Glutamatergic neuron (in vitro differentiated cells): ENCODE results near the gene SREBF2. TPM values are rescaled to one million over a fixed set of nuclear protein-coding genes. Genes with fewer than 3 reads are reported as not detected.
A peak's percentile ranks its signal among the peaks of the same experiment; 100 is the strongest.

ENCODE experiments used
- DNase-seq: peaks from one replicate; pipeline ENCODE4 v3.0.0; 2022
- H3K27ac Mint-ChIP-seq: one replicate; pipeline ENCODE4 v1.8.0; 2020; ENCODE audit warnings: mild to moderate bottlenecking, mixed read lengths, inconsistent platforms; ENCODE audit not compliant: unreplicated experiment
- H3K27me3 Mint-ChIP-seq: one replicate; pipeline ENCODE4 v1.8.0; 2020; ENCODE audit warnings: mild to moderate bottlenecking, moderate library complexity, mixed read lengths, inconsistent platforms; ENCODE audit not compliant: unreplicated experiment
- H3K36me3 Mint-ChIP-seq: one replicate; pipeline ENCODE4 v1.8.0; 2020; ENCODE audit warnings: mild to moderate bottlenecking, mixed read lengths, inconsistent platforms; ENCODE audit not compliant: unreplicated experiment
- H3K4me1 Mint-ChIP-seq: one replicate; pipeline ENCODE4 v1.8.0; 2020; ENCODE audit warnings: mild to moderate bottlenecking, low read depth, mixed read lengths, inconsistent platforms; ENCODE audit not compliant: unreplicated experiment
- H3K4me3 Mint-ChIP-seq: one replicate; pipeline ENCODE4 v1.8.0; 2020; ENCODE audit warnings: mild to moderate bottlenecking, mixed read lengths, inconsistent platforms; ENCODE audit not compliant: unreplicated experiment
- H3K9me3 Mint-ChIP-seq: one replicate; pipeline ENCODE4 v1.8.0; 2020; ENCODE audit warnings: mild to moderate bottlenecking, moderate library complexity, mixed read lengths, inconsistent platforms; ENCODE audit not compliant: unreplicated experiment
- total RNA-seq: library from RNA; stranded (reverse); fragmentation: NEBNext Ultra II Directional; extraction: Animal tissue kit (Norgen Biotek cat#: 25700); gene quantifications from one replicate; pipeline ENCODE4 v1.2.1, GENCODE V29; 2021; ENCODE audit not compliant: unreplicated experiment
- TF ChIP-seq, protein P1 (sequence below): fragments of 200-600 bp; sonication (generic); IDR thresholded peaks from one replicate; pipeline ENCODE4 v1.5.0; 2021; ENCODE audit not compliant: partially characterized antibody, unreplicated experiment

Gene SREBF2
- total RNA-seq, 1 donor from 2014 or later = 291 TPM

GRCh38 chr22:41913842-41914534 is 81.1 kb downstream of the SREBF2 start:
- TF ChIP-seq, protein P1, sequence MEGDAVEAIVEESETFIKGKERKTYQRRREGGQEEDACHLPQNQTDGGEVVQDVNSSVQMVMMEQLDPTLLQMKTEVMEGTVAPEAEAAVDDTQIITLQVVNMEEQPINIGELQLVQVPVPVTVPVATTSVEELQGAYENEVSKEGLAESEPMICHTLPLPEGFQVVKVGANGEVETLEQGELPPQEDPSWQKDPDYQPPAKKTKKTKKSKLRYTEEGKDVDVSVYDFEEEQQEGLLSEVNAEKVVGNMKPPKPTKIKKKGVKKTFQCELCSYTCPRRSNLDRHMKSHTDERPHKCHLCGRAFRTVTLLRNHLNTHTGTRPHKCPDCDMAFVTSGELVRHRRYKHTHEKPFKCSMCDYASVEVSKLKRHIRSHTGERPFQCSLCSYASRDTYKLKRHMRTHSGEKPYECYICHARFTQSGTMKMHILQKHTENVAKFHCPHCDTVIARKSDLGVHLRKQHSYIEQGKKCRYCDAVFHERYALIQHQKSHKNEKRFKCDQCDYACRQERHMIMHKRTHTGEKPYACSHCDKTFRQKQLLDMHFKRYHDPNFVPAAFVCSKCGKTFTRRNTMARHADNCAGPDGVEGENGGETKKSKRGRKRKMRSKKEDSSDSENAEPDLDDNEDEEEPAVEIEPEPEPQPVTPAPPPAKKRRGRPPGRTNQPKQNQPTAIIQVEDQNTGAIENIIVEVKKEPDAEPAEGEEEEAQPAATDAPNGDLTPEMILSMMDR = no peak
- Mint-ChIP-seq H3K9me3 (peaks cover 5% of the 10 kb centered on the region), H3K4me1 (peaks cover 4% of the 10 kb centered on the region), H3K4me3 (no peak overlapping the region), H3K27ac (no peak overlapping the region), H3K36me3 (no peaks in the 10 kb centered on the region), H3K27me3 (peaks cover 36% of the 10 kb centered on the region)
- peak; percentile 41 for DNase-seq

DNA sequence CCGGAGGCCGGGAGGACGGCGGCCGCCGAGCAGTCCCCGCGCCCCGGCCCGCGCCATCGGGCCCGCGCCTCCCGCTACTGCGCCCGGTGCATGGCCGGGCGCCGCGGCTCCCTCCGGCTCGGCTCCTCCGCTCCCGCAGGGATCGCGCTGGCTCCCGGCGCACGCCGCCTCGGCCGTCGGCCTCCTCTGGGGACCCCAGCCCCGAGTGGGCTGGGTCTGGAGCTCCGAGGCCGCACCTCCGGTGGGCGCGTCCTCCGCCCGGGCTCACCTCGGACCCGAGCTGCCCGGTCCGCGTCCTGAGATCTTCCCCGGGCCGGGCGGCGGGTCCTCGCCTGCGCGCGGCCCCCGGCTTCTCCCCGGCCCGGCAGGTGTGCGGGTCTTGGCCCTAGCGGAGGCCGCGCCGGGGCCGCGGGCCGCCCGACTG is 81.7 kb downstream of the SREBF2 start:
- H3K4me1 Mint-ChIP-seq = peaks cover 2% of the 10 kb centered on the region
- DNase-seq = no peak

DNA sequence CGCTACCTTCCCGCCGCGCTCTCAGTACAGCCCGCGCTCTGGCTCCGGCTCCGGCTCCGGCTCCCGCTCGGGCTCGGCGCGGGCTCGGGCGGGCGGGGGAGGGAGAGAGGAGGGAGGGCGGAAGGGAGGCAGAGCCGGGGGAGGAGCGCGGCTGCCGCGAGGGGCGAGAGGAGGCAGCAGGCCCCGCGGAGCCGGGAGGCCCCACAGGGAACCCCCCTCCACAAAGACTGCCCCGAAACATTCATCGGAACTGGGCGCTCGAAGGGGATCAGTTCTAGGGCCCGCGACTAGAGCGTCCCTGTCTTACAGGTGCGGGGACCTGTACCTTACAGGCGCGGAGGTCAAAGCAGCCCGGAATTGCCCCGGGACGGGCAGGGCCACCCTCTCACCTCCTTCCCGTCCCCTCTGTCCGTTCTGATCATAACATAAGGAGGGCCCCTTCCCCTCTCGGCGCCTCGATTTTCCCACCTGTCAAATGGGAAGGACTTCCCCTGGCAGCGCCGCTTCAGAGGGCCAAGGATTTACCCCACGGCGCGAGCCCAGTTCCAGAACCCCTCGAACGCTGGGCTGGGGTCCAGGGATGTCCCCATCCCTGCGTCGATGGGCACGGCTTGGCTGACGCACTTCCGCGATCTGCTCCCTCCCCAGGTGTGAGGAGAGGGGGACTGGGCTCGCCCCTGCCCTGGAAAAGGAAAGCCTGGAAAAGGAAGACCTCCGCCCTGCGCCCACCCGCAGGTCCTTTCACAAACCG is 82.3 kb downstream of the SREBF2 start, which contains the start of gene SHISA8:
SHISA8 (minus strand) TSS at position 40 of the 751 bp plus-strand sequence. CDS start 407 bp downstream, outside the sequence.
- peaks cover 5% of the 10 kb centered on the region for H3K9me3 Mint-ChIP-seq
- peaks cover 36% of the 10 kb centered on the region for H3K27me3 Mint-ChIP-seq
- TF ChIP-seq, protein P1 = no peak
- no peaks in the 10 kb centered on the region for H3K36me3 Mint-ChIP-seq
- H3K4me1 Mint-ChIP-seq = peaks cover 2% of the 10 kb centered on the region
- peak; percentile 68 for DNase-seq
- H3K4me3 Mint-ChIP-seq = peak within 1 kb of the TSS; percentile 59
- H3K27ac Mint-ChIP-seq = no peak within 1 kb of the TSS

More for the DNA sequence above, 81.7 kb downstream of the SREBF2 start:
- no peaks in the 10 kb centered on the region for H3K36me3 Mint-ChIP-seq
- H3K9me3 Mint-ChIP-seq = peaks cover 5% of the 10 kb centered on the region
- TF ChIP-seq, protein P1 = no peak
- no peak overlapping the region for H3K4me3 Mint-ChIP-seq
- H3K27ac Mint-ChIP-seq = no peak overlapping the region
- H3K27me3 Mint-ChIP-seq = peaks cover 36% of the 10 kb centered on the region

DNA sequence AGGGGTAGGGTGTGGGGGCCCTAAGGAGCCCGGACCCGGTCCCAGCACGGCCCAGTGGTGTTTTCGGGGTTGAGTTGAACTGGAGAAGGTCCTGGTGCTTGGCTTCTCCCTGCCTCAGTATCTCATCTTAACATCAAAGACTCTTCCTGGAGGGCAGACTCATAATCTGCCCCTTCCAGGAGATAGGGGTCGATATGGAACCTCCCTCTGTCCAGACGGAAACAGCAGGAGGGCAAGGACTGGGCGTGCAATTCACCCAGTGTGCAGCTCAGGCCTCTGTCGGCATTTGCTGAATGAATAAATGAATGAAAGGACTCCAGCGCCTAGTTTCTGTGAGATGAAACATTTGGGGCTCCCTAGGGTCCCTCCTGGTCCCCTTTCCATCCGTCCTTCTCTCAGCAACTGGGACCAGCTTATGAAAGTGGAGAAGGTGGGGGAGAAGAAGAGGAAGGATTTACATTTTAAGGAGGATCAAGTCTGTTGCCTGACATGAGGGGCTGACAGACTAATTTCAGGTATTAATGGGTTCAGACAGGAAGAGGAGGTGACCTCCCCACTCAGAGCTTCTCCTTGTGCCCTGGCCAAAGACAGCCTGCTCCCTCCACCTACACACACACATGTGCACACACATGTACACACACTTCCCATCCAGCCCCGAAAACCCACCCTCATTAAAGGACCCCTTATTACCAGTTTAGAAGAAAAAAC is 83.0 kb downstream of the SREBF2 start:
- TF ChIP-seq, protein P1 = no peak
- Mint-ChIP-seq H3K27ac (no peak overlapping the region), H3K4me3 (peak overlapping the region; percentile 59), H3K36me3 (no peaks in the 10 kb centered on the region), H3K4me1 (peaks cover 2% of the 10 kb centered on the region), H3K9me3 (peaks cover 5% of the 10 kb centered on the region), H3K27me3 (peaks cover 38% of the 10 kb centered on the region)
- DNase-seq = no peak
